ENCODE data around the gene ANKRD37. TPM values are rescaled to one million over a fixed set of nuclear protein-coding genes. Genes with fewer than 3 reads are reported as not detected.

ANKRD37 gene
- total RNA-seq, 1 donor from 2014 or later, result 6.1 TPM

DNA sequence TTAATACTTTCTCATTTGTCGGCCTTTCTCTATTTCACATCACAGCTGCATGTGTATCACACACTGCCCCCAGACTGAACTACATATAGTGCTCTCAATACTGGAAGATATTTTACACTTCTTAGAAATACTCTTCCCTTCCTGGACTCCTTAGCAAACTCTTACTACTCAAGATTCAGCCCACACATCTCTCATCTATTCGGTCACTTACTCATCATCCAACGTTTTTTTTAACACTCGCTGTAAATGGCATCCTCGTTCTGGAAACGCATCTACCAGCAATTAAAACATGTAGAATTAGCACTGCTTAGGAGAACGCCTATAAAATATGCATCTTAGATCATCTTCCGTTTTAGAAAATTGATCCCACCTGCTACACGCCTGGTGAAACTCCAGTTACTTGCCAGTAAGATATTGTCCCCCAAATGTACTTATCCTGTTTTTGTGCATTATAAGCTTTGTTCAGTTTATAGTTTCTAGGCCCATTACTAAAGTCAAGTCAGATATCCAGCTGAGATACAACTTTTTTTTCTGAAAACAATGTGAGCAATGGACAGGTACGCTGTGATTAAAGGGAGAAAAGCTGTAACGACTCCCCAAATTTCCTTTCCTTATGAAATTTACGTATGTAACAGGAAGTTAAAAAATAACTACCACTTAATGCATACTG, 1.9 kb upstream of the ANKRD37 start:
- no peaks in the 10 kb centered on the region for H3K79me2 ChIP-seq (ENCODE audit: insufficient read depth, low read length)
- H3K36me3 Mint-ChIP-seq (ENCODE audit: low read depth, unreplicated experiment), result peaks cover 5% of the 10 kb centered on the region
- H3K36me3 ChIP-seq (ENCODE audit: insufficient read depth, low read length), result peaks cover 5% of the 10 kb centered on the region
- no peaks in the 10 kb centered on the region for H4K20me1 ChIP-seq (ENCODE audit: insufficient read depth, low read length)
- H3K9ac ChIP-seq (ENCODE audit: low read length), result peak overlapping the region; percentile 88
- H3K27me3 ChIP-seq (ENCODE audit: insufficient read depth, low read length), result no peaks in the 10 kb centered on the region
- H3K4me1 Mint-ChIP-seq (ENCODE audit: low read depth, unreplicated experiment), result peaks cover 6% of the 10 kb centered on the region
- peaks cover 3% of the 10 kb centered on the region for H3K9me3 Mint-ChIP-seq (ENCODE audit: unreplicated experiment)
- H3K4me2 ChIP-seq (ENCODE audit: low read length), result peak overlapping the region; percentile 90
- H3K27ac Mint-ChIP-seq (ENCODE audit: unreplicated experiment), result no peak overlapping the region
- DNase-seq (ENCODE audit: low read depth), result peak; percentile 27
- peaks cover 9% of the 10 kb centered on the region for H3K4me1 ChIP-seq (ENCODE audit: insufficient read depth, low read length)
- peak overlapping the region; percentile 54 for H3K4me3 Mint-ChIP-seq (ENCODE audit: unreplicated experiment)
- TF ChIP-seq EZH2 (IDR thresholded peaks at IDR 0.05; ENCODE audit: insufficient read depth, low read length), result no peak
- TF ChIP-seq, protein P1, sequence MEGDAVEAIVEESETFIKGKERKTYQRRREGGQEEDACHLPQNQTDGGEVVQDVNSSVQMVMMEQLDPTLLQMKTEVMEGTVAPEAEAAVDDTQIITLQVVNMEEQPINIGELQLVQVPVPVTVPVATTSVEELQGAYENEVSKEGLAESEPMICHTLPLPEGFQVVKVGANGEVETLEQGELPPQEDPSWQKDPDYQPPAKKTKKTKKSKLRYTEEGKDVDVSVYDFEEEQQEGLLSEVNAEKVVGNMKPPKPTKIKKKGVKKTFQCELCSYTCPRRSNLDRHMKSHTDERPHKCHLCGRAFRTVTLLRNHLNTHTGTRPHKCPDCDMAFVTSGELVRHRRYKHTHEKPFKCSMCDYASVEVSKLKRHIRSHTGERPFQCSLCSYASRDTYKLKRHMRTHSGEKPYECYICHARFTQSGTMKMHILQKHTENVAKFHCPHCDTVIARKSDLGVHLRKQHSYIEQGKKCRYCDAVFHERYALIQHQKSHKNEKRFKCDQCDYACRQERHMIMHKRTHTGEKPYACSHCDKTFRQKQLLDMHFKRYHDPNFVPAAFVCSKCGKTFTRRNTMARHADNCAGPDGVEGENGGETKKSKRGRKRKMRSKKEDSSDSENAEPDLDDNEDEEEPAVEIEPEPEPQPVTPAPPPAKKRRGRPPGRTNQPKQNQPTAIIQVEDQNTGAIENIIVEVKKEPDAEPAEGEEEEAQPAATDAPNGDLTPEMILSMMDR (IDR thresholded peaks at IDR 0.05; ENCODE audit: insufficient read depth, low read depth, low read length), result no peak
- FAIRE-seq, result no peak
- H3K27me3 Mint-ChIP-seq (ENCODE audit: low read depth, unreplicated experiment), result no peaks in the 10 kb centered on the region
- no peaks in the 10 kb centered on the region for H3K9me3 ChIP-seq (ENCODE audit: insufficient read depth, low read depth, low read length)
- H2AFZ ChIP-seq (ENCODE audit: low read depth, low read length), result no peak overlapping the region
- H3K4me3 ChIP-seq (ENCODE audit: insufficient read depth, low read depth, low read length), result peak overlapping the region; percentile 64
- peak overlapping the region; percentile 93 for H3K27ac ChIP-seq (ENCODE audit: low read depth, low read length)

DNA sequence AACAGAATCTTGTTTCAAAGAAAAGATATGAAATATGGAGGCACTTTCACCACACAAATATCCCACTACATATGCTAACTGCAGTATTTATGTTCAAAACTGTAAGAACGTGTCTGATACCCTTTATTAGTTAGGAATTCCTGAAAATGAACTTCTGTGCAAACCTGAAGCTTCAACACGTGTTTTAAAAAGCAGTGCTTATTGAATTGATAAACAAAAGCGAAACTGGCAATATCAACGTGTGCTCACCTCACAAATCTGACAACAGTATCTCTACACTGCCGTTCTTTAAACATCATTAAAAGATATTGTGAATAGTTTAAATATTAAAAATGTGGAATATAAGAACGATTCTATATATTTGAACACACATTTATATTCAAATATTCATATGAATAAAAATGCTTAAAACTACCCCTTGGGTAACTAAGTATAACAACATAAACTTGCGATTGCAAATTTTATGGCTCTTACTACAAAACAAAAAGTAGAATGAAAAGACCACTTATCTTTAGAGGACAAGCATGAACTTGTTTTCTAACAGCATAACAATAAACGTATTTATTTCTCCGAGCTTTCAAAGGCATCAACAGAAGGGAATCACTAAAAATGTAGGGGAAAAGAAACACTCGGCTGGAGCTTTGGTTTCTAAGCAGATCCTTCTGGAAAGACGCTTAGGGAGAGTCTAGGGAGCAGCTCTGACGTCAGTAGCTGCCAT, 1.2 kb upstream of the ANKRD37 start, which contains the start of gene LRP2BP:
TSS of gene LRP2BP (minus strand) at position 687 of the 718 bp plus-strand sequence. CDS start 17,738 bp downstream, outside the sequence.
- Histone ChIP-seq H3K4me1 (ENCODE audit: insufficient read depth, low read length) (peaks cover 9% of the 10 kb centered on the region), H3K36me3 (ENCODE audit: insufficient read depth, low read length) (peaks cover 5% of the 10 kb centered on the region), H3K4me3 (ENCODE audit: insufficient read depth, low read depth, low read length) (peak within 1 kb of the TSS; percentile 64), H3K9ac (ENCODE audit: low read length) (peak within 1 kb of the TSS; percentile 88), H3K27ac (ENCODE audit: low read depth, low read length) (peak within 1 kb of the TSS; percentile 93), H3K4me2 (ENCODE audit: low read length) (peak within 1 kb of the TSS; percentile 90), H2AFZ (ENCODE audit: low read depth, low read length) (peak within 1 kb of the TSS; percentile 70), H4K20me1 (ENCODE audit: insufficient read depth, low read length) (no peaks in the 10 kb centered on the region), H3K9me3 (ENCODE audit: insufficient read depth, low read depth, low read length) (no peaks in the 10 kb centered on the region), H3K79me2 (ENCODE audit: insufficient read depth, low read length) (no peaks in the 10 kb centered on the region), H3K27me3 (ENCODE audit: insufficient read depth, low read length) (no peaks in the 10 kb centered on the region)
- peaks cover 5% of the 10 kb centered on the region for H3K36me3 Mint-ChIP-seq (ENCODE audit: low read depth, unreplicated experiment)
- H3K4me1 Mint-ChIP-seq (ENCODE audit: low read depth, unreplicated experiment), result peaks cover 6% of the 10 kb centered on the region
- peak within 1 kb of the TSS; percentile 92 for H3K27ac Mint-ChIP-seq (ENCODE audit: unreplicated experiment)
- FAIRE-seq (no peak), DNase-seq (ENCODE audit: low read depth) (no peak)
- no peaks in the 10 kb centered on the region for H3K27me3 Mint-ChIP-seq (ENCODE audit: low read depth, unreplicated experiment)
- no peak for TF ChIP-seq EZH2 (IDR thresholded peaks at IDR 0.05; ENCODE audit: insufficient read depth, low read length)
- TF ChIP-seq, protein P1 (IDR thresholded peaks at IDR 0.05; ENCODE audit: insufficient read depth, low read depth, low read length), result no peak
- peaks cover 3% of the 10 kb centered on the region for H3K9me3 Mint-ChIP-seq (ENCODE audit: unreplicated experiment)
- peak within 1 kb of the TSS; percentile 91 for H3K4me3 Mint-ChIP-seq (ENCODE audit: unreplicated experiment)
